Measurements from ENCODE around the gene ATP6V0B.

Gene ATP6V0B

DNA sequence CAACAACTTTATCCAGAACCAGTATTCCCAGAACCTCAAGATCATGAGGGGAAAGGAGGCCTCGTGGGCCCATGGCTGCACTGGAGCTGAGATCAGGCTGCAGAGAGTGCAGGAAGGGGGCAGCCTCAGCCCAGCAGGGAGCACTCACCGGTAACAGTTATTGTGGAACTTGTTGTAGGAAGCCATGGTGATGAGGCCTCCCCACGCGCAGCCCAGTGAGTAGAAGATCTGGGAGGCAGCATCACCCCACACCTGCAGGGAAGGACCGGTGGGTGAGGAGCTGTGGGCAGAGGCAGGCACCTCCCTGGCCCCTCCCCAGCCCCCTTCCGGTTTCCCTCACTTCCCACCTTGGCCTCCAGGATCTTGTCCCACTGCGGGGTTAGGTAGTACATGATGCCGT, 27.4 kb downstream of the ATP6V0B start:
- Histone ChIP-seq H3K23ac (ENCODE audit: low read depth, low read length, poor library complexity) (no peak overlapping the region), H4K8ac (ENCODE audit: low read depth, low read length) (no peak overlapping the region), H2BK5ac (ENCODE audit: low read length) (no peak overlapping the region), H3K4me1 (ENCODE audit: control insufficient read depth in 2 of 2, insufficient read depth in 1 of 2, low read depth in 1 of 2, low read length in 2 of 2) (peaks cover 1 to 3% of the 10 kb centered on the region in 2 donors), H3K14ac (ENCODE audit: low read length) (no peak overlapping the region), H2AFZ (ENCODE audit: low read length) (no peak overlapping the region), H3K79me1 (ENCODE audit: low read depth, low read length) (peaks cover 1% of the 10 kb centered on the region), H3K4me3 (ENCODE audit: low read length in 2 of 2) (no peak overlapping the region), H2BK12ac (ENCODE audit: low read length) (no peak overlapping the region), H3K18ac (ENCODE audit: low read length) (no peak overlapping the region), H3K9me3 (replicated peaks in 1 of 2; ENCODE audit: control insufficient read depth in 2 of 2, insufficient read depth in 1 of 2, low read depth in 1 of 2, low read length in 2 of 2) (no peaks in the 10 kb centered on the region), H3K36me3 (replicated peaks in 1 of 2; ENCODE audit: control insufficient read depth in 2 of 2, insufficient read depth in 2 of 2, low read length in 2 of 2) (peaks cover 0 to 34% of the 10 kb centered on the region in 2 donors), H2BK15ac (ENCODE audit: low read length) (no peak overlapping the region), H3K27ac (replicated peaks; ENCODE audit: low read length) (no peak overlapping the region), H2AK5ac (ENCODE audit: low read depth, low read length) (no peak overlapping the region), H3K9ac (ENCODE audit: low read depth, low read length, poor library complexity) (no peak overlapping the region), H4K91ac (ENCODE audit: low read depth, low read length, poor library complexity) (no peak overlapping the region), H3K4ac (ENCODE audit: low read length) (no peak overlapping the region), H2BK120ac (ENCODE audit: low read depth, low read length) (no peak overlapping the region), H3K4me2 (ENCODE audit: insufficient read depth, low read length, poor library complexity, severe bottlenecking) (no peak overlapping the region), H3K27me3 (ENCODE audit: control insufficient read depth in 3 of 3, insufficient read depth in 3 of 3, low read depth in 1 of 3, low read length in 3 of 3) (no peaks in the 10 kb centered on the region)
- no CpG with 5 or more reads among the region's 8 CpGs for WGBS, 2 donors (ENCODE audit: extremely low coverage in 2 of 2, insufficient read length in 2 of 2, insufficient replicate concordance in 1 of 2)
- DNase-seq (ENCODE audit: low spot score) = no peak

DNA sequence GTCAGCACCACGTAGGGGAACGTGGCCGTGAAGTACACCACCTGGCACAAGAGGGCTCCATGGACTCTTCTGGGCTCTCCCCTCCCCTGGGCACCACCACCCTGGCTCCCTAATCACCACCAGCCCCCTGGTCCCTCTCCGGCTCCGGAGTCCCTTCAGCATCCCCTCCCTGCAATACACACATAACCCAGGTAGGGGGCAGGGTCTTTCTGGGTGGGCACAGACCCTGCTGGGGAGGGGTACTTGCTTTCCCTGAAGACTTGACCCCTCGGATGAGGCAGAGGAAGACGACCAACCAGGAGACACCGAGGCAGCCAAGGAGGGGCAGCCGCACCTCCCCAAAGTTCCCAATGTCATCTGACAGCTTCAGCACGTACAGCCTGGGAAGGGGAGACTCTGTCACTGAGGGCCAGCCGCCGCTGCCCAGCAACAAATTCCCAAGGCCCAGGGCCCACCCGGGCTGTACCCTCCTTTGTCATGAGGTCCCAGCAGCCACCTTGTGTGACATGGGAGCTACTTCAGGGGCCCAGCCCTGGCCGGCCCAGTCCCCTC, 27.9 kb downstream of the ATP6V0B start:
- Histone ChIP-seq H3K4me2 (ENCODE audit: insufficient read depth, low read length, poor library complexity, severe bottlenecking) (no peak overlapping the region), H3K4ac (ENCODE audit: low read length) (no peak overlapping the region), H3K9ac (ENCODE audit: low read depth, low read length, poor library complexity) (no peak overlapping the region), H2AFZ (ENCODE audit: low read length) (no peak overlapping the region), H3K9me3 (replicated peaks in 1 of 2; ENCODE audit: control insufficient read depth in 2 of 2, insufficient read depth in 1 of 2, low read depth in 1 of 2, low read length in 2 of 2) (no peaks in the 10 kb centered on the region), H3K27me3 (ENCODE audit: control insufficient read depth in 3 of 3, insufficient read depth in 3 of 3, low read depth in 1 of 3, low read length in 3 of 3) (no peaks in the 10 kb centered on the region), H3K23ac (ENCODE audit: low read depth, low read length, poor library complexity) (peak overlapping the region; percentile 62), H3K36me3 (replicated peaks in 1 of 2; ENCODE audit: control insufficient read depth in 2 of 2, insufficient read depth in 2 of 2, low read length in 2 of 2) (peaks cover 0 to 32% of the 10 kb centered on the region in 2 donors), H2BK5ac (ENCODE audit: low read length) (no peak overlapping the region), H3K4me1 (ENCODE audit: control insufficient read depth in 2 of 2, insufficient read depth in 1 of 2, low read depth in 1 of 2, low read length in 2 of 2) (peaks cover 0 to under 1% of the 10 kb centered on the region in 2 donors), H3K79me1 (ENCODE audit: low read depth, low read length) (no peaks in the 10 kb centered on the region), H3K4me3 (ENCODE audit: low read length in 2 of 2) (no peak overlapping the region), H4K8ac (ENCODE audit: low read depth, low read length) (no peak overlapping the region), H2BK120ac (ENCODE audit: low read depth, low read length) (no peak overlapping the region), H3K14ac (ENCODE audit: low read length) (no peak overlapping the region), H2BK12ac (ENCODE audit: low read length) (no peak overlapping the region), H3K18ac (ENCODE audit: low read length) (peak overlapping the region; percentile 16), H3K27ac (replicated peaks; ENCODE audit: low read length) (no peak overlapping the region), H2AK5ac (ENCODE audit: low read depth, low read length) (no peak overlapping the region), H2BK15ac (ENCODE audit: low read length) (no peak overlapping the region), H4K91ac (ENCODE audit: low read depth, low read length, poor library complexity) (no peak overlapping the region)
- WGBS, 2 donors (ENCODE audit: extremely low coverage in 2 of 2, insufficient read length in 2 of 2, insufficient replicate concordance in 1 of 2) = no CpG with 5 or more reads among the region's 14 CpGs
- DNase-seq (ENCODE audit: low spot score) = no peak

DNA sequence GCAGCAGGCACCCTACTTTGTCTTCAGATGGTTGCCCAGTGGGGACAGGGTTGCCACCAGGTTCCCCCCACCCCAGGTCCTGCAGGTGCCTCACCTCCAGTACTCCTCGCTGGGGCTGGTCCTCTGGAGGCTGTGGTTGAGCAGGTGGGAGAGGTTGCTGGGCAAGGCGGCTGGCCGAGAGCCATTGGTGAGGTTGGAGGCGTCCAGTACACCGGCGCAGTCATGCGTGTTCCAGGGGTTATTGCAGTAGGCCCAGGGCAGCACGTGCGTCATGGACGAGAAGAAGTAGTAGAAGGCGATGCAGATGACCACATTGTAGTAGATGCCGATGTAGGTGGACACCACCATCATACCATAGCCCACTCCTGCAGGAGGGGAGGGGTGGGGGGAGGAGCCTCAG, 33.5 kb downstream of the ATP6V0B start:
- no peak overlapping the region for H3K27ac ChIP-seq (replicated peaks; ENCODE audit: low read length)
- H3K4me3 ChIP-seq (ENCODE audit: low read length in 2 of 2) = no peak overlapping the region
- DNase-seq (ENCODE audit: low spot score) = no peak
- no peak overlapping the region for H3K4ac ChIP-seq (ENCODE audit: low read length)
- H2AK5ac ChIP-seq (ENCODE audit: low read depth, low read length) = no peak overlapping the region
- no peak overlapping the region for H3K9ac ChIP-seq (ENCODE audit: low read depth, low read length, poor library complexity)
- peak overlapping the region; percentile 73 for H2BK12ac ChIP-seq (ENCODE audit: low read length)
- H2AFZ ChIP-seq (ENCODE audit: low read length) = no peak overlapping the region
- H3K9me3 ChIP-seq (replicated peaks in 1 of 2; ENCODE audit: control insufficient read depth in 2 of 2, insufficient read depth in 1 of 2, low read depth in 1 of 2, low read length in 2 of 2) = no peaks in the 10 kb centered on the region
- no peak overlapping the region for H2BK120ac ChIP-seq (ENCODE audit: low read depth, low read length)
- H2BK15ac ChIP-seq (ENCODE audit: low read length) = no peak overlapping the region
- H4K8ac ChIP-seq (ENCODE audit: low read depth, low read length) = no peak overlapping the region
- no peaks in the 10 kb centered on the region for H3K27me3 ChIP-seq (ENCODE audit: control insufficient read depth in 3 of 3, insufficient read depth in 3 of 3, low read depth in 1 of 3, low read length in 3 of 3)
- no peak overlapping the region for H2BK5ac ChIP-seq (ENCODE audit: low read length)
- peak overlapping the region; percentile 31 for H3K23ac ChIP-seq (ENCODE audit: low read depth, low read length, poor library complexity)
- H3K18ac ChIP-seq (ENCODE audit: low read length) = no peak overlapping the region
- H3K36me3 ChIP-seq (replicated peaks in 1 of 2; ENCODE audit: control insufficient read depth in 2 of 2, insufficient read depth in 2 of 2, low read length in 2 of 2) = peaks cover 0 to 21% of the 10 kb centered on the region in 2 donors
- WGBS, 2 donors (ENCODE audit: extremely low coverage in 2 of 2, insufficient read length in 2 of 2, insufficient replicate concordance in 1 of 2) = no CpG with 5 or more reads among the region's 12 CpGs
- H4K91ac ChIP-seq (ENCODE audit: low read depth, low read length, poor library complexity) = no peak overlapping the region
- H3K79me1 ChIP-seq (ENCODE audit: low read depth, low read length) = peaks cover 5% of the 10 kb centered on the region
- H3K4me2 ChIP-seq (ENCODE audit: insufficient read depth, low read length, poor library complexity, severe bottlenecking) = no peak overlapping the region
- no peak overlapping the region for H3K14ac ChIP-seq (ENCODE audit: low read length)
- H3K4me1 ChIP-seq (ENCODE audit: control insufficient read depth in 2 of 2, insufficient read depth in 1 of 2, low read depth in 1 of 2, low read length in 2 of 2) = peaks cover 0 to 3% of the 10 kb centered on the region in 2 donors

DNA sequence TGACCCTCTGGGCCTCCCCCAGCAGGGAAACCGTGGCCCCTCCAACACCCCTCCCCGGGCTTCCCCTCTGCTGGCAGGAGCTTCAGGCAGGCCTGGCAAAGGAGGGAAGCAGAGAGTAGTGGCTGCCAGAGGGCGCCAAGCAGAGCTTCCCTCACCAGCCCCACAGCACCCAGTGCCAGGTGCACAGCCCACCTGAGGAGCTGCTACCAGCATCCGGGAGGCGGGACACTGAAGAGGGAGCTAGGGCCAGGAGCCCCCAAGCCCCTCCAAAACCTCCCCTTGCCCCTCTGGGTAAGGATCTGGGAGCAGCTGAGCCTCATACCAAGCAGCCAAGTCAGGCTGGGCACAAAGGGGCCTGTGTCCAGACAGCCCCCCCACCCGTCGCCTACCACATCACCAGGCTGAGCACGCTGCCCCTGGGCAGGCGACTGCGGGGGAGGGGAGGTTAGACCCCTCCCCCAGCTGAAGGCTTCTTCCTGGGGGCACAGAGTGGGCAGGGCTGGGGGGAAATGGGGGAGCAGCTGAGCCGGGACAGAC, 36.2 kb downstream of the ATP6V0B start:
- no peak overlapping the region for H3K4ac ChIP-seq (ENCODE audit: low read length)
- peaks cover 4 to 12% of the 10 kb centered on the region in 2 donors for H3K4me1 ChIP-seq (ENCODE audit: control insufficient read depth in 2 of 2, insufficient read depth in 1 of 2, low read depth in 1 of 2, low read length in 2 of 2)
- no peak overlapping the region for H4K8ac ChIP-seq (ENCODE audit: low read depth, low read length)
- no peak overlapping the region for H2BK12ac ChIP-seq (ENCODE audit: low read length)
- H2BK5ac ChIP-seq (ENCODE audit: low read length) = peak overlapping the region; percentile 66
- H3K9ac ChIP-seq (ENCODE audit: low read depth, low read length, poor library complexity) = peak overlapping the region; percentile 40
- no CpG with 5 or more reads among the region's 11 CpGs for WGBS, 2 donors (ENCODE audit: extremely low coverage in 2 of 2, insufficient read length in 2 of 2, insufficient replicate concordance in 1 of 2)
- H3K14ac ChIP-seq (ENCODE audit: low read length) = peak overlapping the region; percentile 56
- no peak overlapping the region for H3K27ac ChIP-seq (replicated peaks; ENCODE audit: low read length)
- H3K79me1 ChIP-seq (ENCODE audit: low read depth, low read length) = peaks cover 5% of the 10 kb centered on the region
- no peaks in the 10 kb centered on the region for H3K27me3 ChIP-seq (ENCODE audit: control insufficient read depth in 3 of 3, insufficient read depth in 3 of 3, low read depth in 1 of 3, low read length in 3 of 3)
- peak overlapping the region; percentile 92 for H2AK5ac ChIP-seq (ENCODE audit: low read depth, low read length)
- peaks cover 0 to 19% of the 10 kb centered on the region in 2 donors for H3K36me3 ChIP-seq (replicated peaks in 1 of 2; ENCODE audit: control insufficient read depth in 2 of 2, insufficient read depth in 2 of 2, low read length in 2 of 2)
- peak overlapping the region; percentile 49 for H2BK15ac ChIP-seq (ENCODE audit: low read length)
- H3K4me3 ChIP-seq (ENCODE audit: low read length in 2 of 2) = no peak overlapping the region
- DNase-seq (ENCODE audit: low spot score) = no peak
- H3K18ac ChIP-seq (ENCODE audit: low read length) = peak overlapping the region; percentile 82
- no peak overlapping the region for H4K91ac ChIP-seq (ENCODE audit: low read depth, low read length, poor library complexity)
- peak overlapping the region; percentile 65 for H3K23ac ChIP-seq (ENCODE audit: low read depth, low read length, poor library complexity)
- no peak overlapping the region for H2AFZ ChIP-seq (ENCODE audit: low read length)
- H3K4me2 ChIP-seq (ENCODE audit: insufficient read depth, low read length, poor library complexity, severe bottlenecking) = peak overlapping the region; percentile 11
- H2BK120ac ChIP-seq (ENCODE audit: low read depth, low read length) = no peak overlapping the region
- H3K9me3 ChIP-seq (replicated peaks in 1 of 2; ENCODE audit: control insufficient read depth in 2 of 2, insufficient read depth in 1 of 2, low read depth in 1 of 2, low read length in 2 of 2) = no peaks in the 10 kb centered on the region

Data from neuronal stem cell (in vitro differentiated cells).